GM12891 (cell line): Measurements from ENCODE around the gene DYNLL1.

Source experiments
- PAX5 ChIP-seq: IDR thresholded peaks from 2 replicates; pipeline ENCODE4 v1.6.1; 2011; ENCODE audit warnings: low read length, moderate library complexity, mild to moderate bottlenecking; ENCODE audit not compliant: insufficient read depth, severe bottlenecking
- POLR2A ChIP-seq: IDR thresholded peaks from 2 replicates; pipeline ENCODE4 v1.6.1; 2011; ENCODE audit warnings: low read depth, low read length, control low read depth
- POLR2AphosphoS5 ChIP-seq: IDR thresholded peaks from 2 replicates; pipeline ENCODE4 v1.6.1; 2011; ENCODE audit warnings: low read depth, low read length, control low read depth
- POU2F2 ChIP-seq: IDR thresholded peaks from 2 replicates; pipeline ENCODE4 v1.6.1; 2011; ENCODE audit warnings: low read depth, mild to moderate bottlenecking, control low read depth, low read length, moderate library complexity
- SPI1 ChIP-seq: IDR thresholded peaks from 2 replicates; pipeline ENCODE4 v1.6.1; 2011; ENCODE audit warnings: low read depth, low read length, control low read depth
- TAF1 ChIP-seq: IDR thresholded peaks from 2 replicates; pipeline ENCODE4 v1.6.1; 2011; ENCODE audit warnings: low read depth, low read length, control low read depth

DNA sequence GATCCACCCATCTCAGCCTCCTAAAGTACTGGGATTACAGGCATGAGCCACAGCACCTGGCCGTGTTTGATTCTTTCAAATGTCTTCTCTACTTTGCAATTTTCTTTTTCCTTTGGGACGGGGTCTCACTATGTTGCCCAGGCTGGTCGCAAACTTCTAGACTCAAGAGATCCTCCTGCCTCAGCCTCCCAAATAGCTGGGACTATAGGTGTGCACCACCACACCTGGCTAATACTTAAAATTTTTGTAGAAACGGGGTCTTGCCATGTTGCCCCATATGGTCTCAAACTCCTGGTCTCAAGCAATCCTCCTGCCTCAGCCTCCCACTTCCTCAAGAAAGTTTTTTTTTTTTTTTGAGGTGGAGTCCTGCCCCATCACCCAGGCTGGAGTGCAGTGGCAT lies 47.9 kb upstream of the DYNLL1 start:
- TF ChIP-seq POLR2A, result no peak
- TF ChIP-seq TAF1, result no peak
- TF ChIP-seq POLR2AphosphoS5, result no peak
- no peak for TF ChIP-seq SPI1
- no peak for TF ChIP-seq POU2F2
- TF ChIP-seq PAX5, result no peak
